ENCODE data around the gene CLCA4. TPM values are rescaled to one million over a fixed set of nuclear protein-coding genes. Genes with fewer than 3 reads are reported as not detected.
"Not testable (repeated sequence)": the region's sequence is repeated elsewhere in the genome, so short reads cannot be mapped to it uniquely, and the experiment has no call there.

CLCA4 gene
- total RNA-seq, 1 donor from 2014 or later: 0.27 TPM

DNA sequence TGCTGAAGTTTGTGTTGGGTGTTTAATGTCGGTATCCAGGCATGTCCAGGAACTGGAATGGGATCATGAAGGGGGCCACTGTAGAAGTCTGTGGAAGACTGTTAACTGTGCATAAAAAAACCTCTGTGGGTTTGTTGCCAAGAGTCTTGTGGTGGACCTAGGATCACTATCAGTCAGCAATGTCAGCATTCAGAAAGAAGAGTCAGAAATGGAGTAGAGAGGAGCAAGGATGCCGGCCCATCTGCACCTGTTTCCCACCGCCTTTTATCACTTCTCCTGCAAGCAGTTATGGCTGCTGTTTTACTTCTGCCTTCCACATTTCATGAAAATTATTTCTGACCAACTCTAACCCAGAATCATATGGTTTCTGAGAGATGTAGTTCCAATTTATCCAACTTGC, 36.7 kb downstream of the CLCA4 start:
- no peaks in the 10 kb centered on the region for H3K36me3 ChIP-seq
- H3K27me3 ChIP-seq (ENCODE audit: low read depth): no peaks in the 10 kb centered on the region
- intact Hi-C loops (cut with micrococcal nuclease): no loop called here
- TF ChIP-seq, protein P1, sequence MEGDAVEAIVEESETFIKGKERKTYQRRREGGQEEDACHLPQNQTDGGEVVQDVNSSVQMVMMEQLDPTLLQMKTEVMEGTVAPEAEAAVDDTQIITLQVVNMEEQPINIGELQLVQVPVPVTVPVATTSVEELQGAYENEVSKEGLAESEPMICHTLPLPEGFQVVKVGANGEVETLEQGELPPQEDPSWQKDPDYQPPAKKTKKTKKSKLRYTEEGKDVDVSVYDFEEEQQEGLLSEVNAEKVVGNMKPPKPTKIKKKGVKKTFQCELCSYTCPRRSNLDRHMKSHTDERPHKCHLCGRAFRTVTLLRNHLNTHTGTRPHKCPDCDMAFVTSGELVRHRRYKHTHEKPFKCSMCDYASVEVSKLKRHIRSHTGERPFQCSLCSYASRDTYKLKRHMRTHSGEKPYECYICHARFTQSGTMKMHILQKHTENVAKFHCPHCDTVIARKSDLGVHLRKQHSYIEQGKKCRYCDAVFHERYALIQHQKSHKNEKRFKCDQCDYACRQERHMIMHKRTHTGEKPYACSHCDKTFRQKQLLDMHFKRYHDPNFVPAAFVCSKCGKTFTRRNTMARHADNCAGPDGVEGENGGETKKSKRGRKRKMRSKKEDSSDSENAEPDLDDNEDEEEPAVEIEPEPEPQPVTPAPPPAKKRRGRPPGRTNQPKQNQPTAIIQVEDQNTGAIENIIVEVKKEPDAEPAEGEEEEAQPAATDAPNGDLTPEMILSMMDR (IDR thresholded peaks at IDR 0.05; ENCODE audit: borderline replicate concordance): no peak
- no peaks in the 10 kb centered on the region for H3K4me1 ChIP-seq
- no peak overlapping the region for H3K4me3 ChIP-seq
- no peak overlapping the region for H3K27ac ChIP-seq (replicated peaks)
- no peak for DNase-seq
- H3K9me3 ChIP-seq (replicated peaks): no peaks in the 10 kb centered on the region

DNA sequence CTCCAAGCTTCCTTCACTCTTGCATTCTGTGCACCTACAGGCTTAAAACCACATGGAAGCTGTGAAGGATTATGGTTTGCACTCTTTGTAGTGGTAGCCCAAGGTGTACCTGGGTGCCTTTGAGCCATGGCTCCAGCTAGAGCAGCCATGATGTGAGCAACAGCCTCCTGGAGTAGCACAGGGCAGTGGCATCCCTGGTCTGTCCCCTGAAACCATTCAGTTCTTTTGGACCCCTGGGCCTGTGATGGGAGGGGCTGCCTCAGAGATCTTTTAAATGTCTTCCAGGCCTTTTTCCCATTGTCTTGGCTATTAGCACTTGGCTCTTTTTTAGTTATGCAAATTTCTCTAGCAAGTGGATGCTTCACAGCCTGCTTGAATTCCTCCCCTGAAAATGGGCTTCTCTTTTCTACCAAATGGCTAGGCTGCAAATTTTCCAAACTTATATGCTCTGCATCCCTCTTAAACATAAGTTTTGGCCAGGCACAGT, 47.4 kb downstream of the CLCA4 start:
- DNase-seq: no peak
- Histone ChIP-seq H3K4me1 (no peaks in the 10 kb centered on the region), H3K27ac (replicated peaks) (no peak overlapping the region), H3K4me3 (no peak overlapping the region), H3K36me3 (no peaks in the 10 kb centered on the region), H3K9me3 (replicated peaks) (peaks cover 26% of the 10 kb centered on the region), H3K27me3 (ENCODE audit: low read depth) (no peaks in the 10 kb centered on the region)
- intact Hi-C loops (cut with micrococcal nuclease): no loop called here
- TF ChIP-seq, protein P1 (IDR thresholded peaks at IDR 0.05; ENCODE audit: borderline replicate concordance): no peak

GRCh38 chr1:86596224-86596623, 49.3 kb downstream of the CLCA4 start:
- no peak for DNase-seq
- no peaks in the 10 kb centered on the region for H3K4me1 ChIP-seq
- TF ChIP-seq, protein P1 (IDR thresholded peaks at IDR 0.05; ENCODE audit: borderline replicate concordance): no peak
- no peak overlapping the region for H3K4me3 ChIP-seq
- intact Hi-C loops (cut with micrococcal nuclease): no loop called here
- H3K36me3 ChIP-seq: no peaks in the 10 kb centered on the region
- H3K27me3 ChIP-seq (ENCODE audit: low read depth): no peaks in the 10 kb centered on the region
- H3K9me3 ChIP-seq (replicated peaks): peaks cover 26% of the 10 kb centered on the region
- H3K27ac ChIP-seq (replicated peaks): no peak overlapping the region

GRCh38 chr1:86596741-86597290, 49.9 kb downstream of the CLCA4 start:
- Histone ChIP-seq H3K36me3 (no peaks in the 10 kb centered on the region), H3K9me3 (replicated peaks) (peaks cover 26% of the 10 kb centered on the region), H3K4me1 (no peaks in the 10 kb centered on the region), H3K4me3 (no peak overlapping the region), H3K27me3 (ENCODE audit: low read depth) (no peaks in the 10 kb centered on the region), H3K27ac (replicated peaks) (no peak overlapping the region)
- TF ChIP-seq, protein P1 (IDR thresholded peaks at IDR 0.05; ENCODE audit: borderline replicate concordance): no peak
- intact Hi-C loops (cut with micrococcal nuclease): no loop called here
- DNase-seq: no peak

DNA sequence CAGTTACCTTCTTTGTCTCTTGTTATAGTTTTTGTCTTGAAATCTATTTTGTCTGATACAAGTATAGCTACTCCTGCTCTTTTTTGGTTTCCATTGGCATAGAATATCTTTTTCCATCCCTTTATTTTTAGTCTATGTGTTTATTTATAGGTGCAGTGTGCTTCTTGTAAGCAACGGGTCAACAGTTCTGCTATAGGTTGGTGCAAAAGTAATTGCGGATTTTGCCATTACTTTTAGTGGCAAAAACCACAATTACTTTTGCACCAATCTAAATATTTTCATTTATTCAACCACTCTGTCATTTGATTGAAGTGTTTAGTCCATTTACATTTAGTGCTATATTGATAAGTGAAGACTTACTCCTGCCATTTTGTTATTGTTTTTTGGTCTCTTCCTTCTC, 59.2 kb downstream of the CLCA4 start:
- H3K27ac ChIP-seq (replicated peaks); H3K27me3 ChIP-seq (ENCODE audit: low read depth); H3K4me1 ChIP-seq; H3K4me3 ChIP-seq; intact Hi-C loops (cut with micrococcal nuclease); H3K36me3 ChIP-seq; DNase-seq: not testable (repeated sequence)
- H3K9me3 ChIP-seq (replicated peaks): peaks cover 55% of the 10 kb centered on the region

GRCh38 chr1:86616433-86616832, 69.6 kb downstream of the CLCA4 start:
- intact Hi-C loops (cut with micrococcal nuclease): no loop called here

More at GRCh38 chr1:86616433-86616832, 69.6 kb downstream of the CLCA4 start:
- H3K27me3 ChIP-seq (ENCODE audit: low read depth): no peaks in the 10 kb centered on the region
- no peak for DNase-seq
- TF ChIP-seq, protein P1 (IDR thresholded peaks at IDR 0.05; ENCODE audit: borderline replicate concordance): no peak
- H3K4me3 ChIP-seq: no peak overlapping the region
- H3K27ac ChIP-seq (replicated peaks): no peak overlapping the region
- H3K9me3 ChIP-seq (replicated peaks): peaks cover 41% of the 10 kb centered on the region
- no peaks in the 10 kb centered on the region for H3K4me1 ChIP-seq
- H3K36me3 ChIP-seq: no peaks in the 10 kb centered on the region
